Epithelial cell of proximal tubule (primary cell): ENCODE results near the gene PAMR1. TPM values are rescaled to one million over a fixed set of nuclear protein-coding genes. Genes with fewer than 3 reads are reported as not detected.

ENCODE experiments used
- DNase-seq: peaks from one replicate; pipeline ENCODE4 v3.0.0-alpha.2; 2011; ENCODE audit warnings: low read depth
- H3K4me3 ChIP-seq: 2 replicates; pipeline ENCODE4 v1.5.1; 2011; ENCODE audit warnings: low read depth, mild to moderate bottlenecking, low read length
- CTCF ChIP-seq: conservative IDR thresholded peaks from 2 replicates; pipeline ENCODE4 v1.5.1; 2012; ENCODE audit warnings: low read depth, mild to moderate bottlenecking, low read length
- total RNA-seq: library from RNA; depleted of rRNA; stranded (reverse); fragments of >200 nt; gene quantifications from 2 replicates; pipeline ENCODE4 v1.2.3, GENCODE V29; 2015

The PAMR1 gene
- total RNA-seq, 1 donor from 2014 or later, result 0.06 TPM

DNA sequence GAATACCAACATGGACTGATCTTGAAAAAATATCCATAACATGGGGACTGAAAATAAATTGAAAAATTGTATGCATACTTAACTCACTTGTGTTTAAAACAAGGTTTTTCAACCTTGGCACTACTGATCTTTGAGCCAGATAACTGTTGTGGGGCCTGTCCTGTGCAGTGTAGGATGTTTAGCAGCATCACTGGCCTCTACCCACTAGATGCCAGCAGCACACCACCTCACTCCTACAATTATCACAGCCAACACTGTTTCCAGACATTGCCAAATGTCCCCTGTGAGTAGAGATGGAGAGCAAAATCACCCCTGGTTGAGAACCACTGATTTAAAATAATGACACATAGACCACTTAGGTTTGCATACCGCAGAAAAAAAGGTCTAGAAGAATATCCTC lies 61.1 kb downstream of the PAMR1 start:
- H3K4me3 ChIP-seq, result no peak overlapping the region
- DNase-seq, result no peak
- peak; percentile 42 for TF ChIP-seq CTCF

GRCh38 chr11:35463331-35463751 lies 62.1 kb downstream of the PAMR1 start:
- no peak overlapping the region for H3K4me3 ChIP-seq
- DNase-seq, result no peak
- no peak for TF ChIP-seq CTCF

DNA sequence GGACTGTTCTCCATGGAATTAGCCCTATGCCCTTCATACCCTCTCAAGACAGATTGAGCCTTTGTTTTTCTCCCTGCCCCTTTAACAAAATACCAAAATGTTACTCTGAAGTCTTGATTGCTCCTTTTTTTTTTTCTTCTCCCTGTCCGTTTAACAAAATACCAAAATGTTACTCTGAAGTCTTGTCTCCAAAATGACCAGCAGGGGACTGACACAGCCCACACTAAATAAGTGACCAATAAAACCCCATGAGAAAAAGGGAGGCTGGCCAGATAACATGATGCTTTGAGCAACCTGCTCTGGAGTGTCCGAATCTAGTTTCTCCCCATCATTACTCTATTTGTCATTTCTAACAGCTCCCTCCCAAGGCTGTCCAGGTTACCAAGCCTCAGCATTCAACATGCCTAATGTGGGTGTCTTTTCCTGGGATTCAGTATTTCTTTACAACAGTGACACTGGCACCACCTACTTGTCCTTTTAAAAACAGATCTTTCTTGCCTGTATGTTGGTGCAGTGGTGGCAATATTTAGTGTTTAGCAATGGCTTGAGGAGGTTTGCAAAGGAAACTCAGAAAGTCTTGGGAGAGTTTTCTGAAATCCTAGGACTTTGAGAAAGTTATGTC lies 63.4 kb downstream of the PAMR1 start:
- DNase-seq, result no peak
- peak; percentile 6 for TF ChIP-seq CTCF
- no peak overlapping the region for H3K4me3 ChIP-seq

GRCh38 chr11:35459489-35459888 lies 65.9 kb downstream of the PAMR1 start:
- DNase-seq, result no peak
- H3K4me3 ChIP-seq, result no peak overlapping the region
- TF ChIP-seq CTCF, result no peak

DNA sequence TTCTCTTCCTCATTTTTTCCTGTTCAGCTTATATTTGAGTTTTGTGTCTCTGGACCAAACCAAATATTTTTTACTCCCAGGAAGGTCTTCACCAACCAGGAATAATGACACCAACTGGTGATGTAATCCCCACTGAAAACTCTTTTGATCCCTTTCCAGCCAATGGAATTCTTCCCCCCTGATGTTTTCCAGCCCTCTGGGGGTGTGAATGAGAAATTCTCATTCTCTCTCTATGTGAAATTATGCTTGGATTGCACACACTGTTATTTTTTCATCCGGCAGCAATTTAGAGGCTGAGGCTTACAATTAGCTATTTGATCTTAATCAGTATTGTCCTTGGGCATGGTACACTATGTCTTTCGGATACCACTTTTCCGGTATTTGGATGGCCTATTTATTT lies 66.6 kb downstream of the PAMR1 start:
- TF ChIP-seq CTCF, result no peak
- DNase-seq, result no peak
- H3K4me3 ChIP-seq, result no peak overlapping the region

DNA sequence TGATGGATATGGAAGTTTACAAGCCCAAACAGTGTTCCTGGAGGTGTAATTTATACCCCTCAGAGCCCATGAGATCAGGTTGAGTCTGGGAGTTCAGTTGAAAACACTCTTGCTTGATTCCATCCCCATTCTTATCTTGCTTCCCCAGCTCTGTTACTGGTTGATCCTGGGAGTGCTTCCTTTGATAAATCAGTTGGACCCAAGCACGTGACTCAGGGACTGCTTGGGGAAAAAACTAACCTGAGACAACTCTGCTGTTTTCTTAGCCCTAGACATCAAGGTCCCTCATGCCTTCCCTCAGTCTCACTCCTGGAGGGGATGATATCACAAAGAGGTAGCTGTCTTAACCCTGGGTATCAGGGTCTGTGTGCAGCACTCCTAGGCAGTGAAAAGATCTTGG lies 71.1 kb downstream of the PAMR1 start:
- no peak overlapping the region for H3K4me3 ChIP-seq
- TF ChIP-seq CTCF, result no peak
- no peak for DNase-seq

DNA sequence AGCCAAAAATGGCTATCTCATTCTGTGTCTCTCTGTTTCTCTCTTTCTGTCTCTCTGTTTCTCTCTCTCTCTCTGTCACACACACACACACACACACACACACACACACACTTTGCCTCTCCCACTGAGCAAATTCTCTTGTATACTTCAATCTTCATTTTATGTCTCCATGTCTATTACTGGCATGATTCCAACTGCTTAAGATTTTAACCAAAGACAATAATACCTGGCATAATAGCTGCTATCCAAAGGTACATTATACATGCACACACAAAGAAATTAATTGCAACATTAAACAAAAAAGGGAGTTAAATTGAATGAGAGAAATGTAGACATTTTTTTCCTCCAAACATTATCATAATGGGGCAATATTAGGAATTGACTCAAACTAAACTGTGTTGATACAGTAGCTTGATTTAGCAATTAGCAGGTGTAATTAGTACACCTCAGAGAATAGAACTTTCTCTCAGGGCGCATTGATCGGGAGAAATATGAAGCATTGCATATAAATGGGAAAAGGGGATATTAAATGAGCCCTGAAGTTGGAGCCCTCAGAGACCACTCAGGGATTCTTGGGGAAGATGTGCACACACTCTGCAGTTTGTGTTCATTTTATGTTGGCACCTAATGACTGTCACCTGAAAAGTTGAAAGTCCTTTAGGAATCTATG lies 88.7 kb downstream of the PAMR1 start:
- H3K4me3 ChIP-seq, result no peak overlapping the region
- DNase-seq, result no peak
- no peak for TF ChIP-seq CTCF
